ENCODE measurements around the gene CSTA.

The CSTA gene

GRCh38 chr3:122324871-122325323, at the start of gene CSTA:
CSTA (plus strand) TSS chr3:122325248; CDS start chr3:122325293, 45 bp downstream.
- TF ChIP-seq, protein P1, sequence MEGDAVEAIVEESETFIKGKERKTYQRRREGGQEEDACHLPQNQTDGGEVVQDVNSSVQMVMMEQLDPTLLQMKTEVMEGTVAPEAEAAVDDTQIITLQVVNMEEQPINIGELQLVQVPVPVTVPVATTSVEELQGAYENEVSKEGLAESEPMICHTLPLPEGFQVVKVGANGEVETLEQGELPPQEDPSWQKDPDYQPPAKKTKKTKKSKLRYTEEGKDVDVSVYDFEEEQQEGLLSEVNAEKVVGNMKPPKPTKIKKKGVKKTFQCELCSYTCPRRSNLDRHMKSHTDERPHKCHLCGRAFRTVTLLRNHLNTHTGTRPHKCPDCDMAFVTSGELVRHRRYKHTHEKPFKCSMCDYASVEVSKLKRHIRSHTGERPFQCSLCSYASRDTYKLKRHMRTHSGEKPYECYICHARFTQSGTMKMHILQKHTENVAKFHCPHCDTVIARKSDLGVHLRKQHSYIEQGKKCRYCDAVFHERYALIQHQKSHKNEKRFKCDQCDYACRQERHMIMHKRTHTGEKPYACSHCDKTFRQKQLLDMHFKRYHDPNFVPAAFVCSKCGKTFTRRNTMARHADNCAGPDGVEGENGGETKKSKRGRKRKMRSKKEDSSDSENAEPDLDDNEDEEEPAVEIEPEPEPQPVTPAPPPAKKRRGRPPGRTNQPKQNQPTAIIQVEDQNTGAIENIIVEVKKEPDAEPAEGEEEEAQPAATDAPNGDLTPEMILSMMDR (IDR thresholded peaks at IDR 0.05; ENCODE audit: low read depth, low read length, missing control alignments): no peak
- Histone ChIP-seq H3K36me3 (replicated peaks) (no peaks in the 10 kb centered on the region), H3K27me3 (replicated peaks) (no peaks in the 10 kb centered on the region), H3K27ac (no peak within 1 kb of the TSS), H3K4me3 (ENCODE audit: low read depth, low read length) (no peak within 1 kb of the TSS)
- in situ Hi-C loops (cut with HindIII; ENCODE audit: low pct_ligation_motif_present, low sequenced_read_pairs): no loop called here
- no peak for DNase-seq

DNA sequence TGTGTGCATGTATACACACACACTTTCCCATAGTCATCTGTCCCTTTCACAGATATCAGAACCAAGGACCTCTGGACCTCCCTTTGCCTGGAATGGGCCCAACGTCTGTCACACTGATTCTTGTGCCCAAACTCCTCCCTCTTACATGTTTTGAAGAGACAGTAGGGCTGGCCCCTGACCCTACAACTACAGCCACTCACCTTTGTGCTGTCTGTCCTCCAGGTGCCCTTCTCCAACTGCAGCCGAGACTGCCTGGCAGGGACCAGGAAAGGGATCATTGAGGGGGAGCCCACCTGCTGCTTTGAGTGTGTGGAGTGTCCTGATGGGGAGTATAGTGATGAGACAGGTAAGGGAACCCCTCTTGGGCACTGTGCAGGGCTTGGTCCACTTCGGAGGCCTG, 43.2 kb upstream of the CSTA start:
- Histone ChIP-seq H3K4me3 (ENCODE audit: low read depth, low read length) (no peak overlapping the region), H3K27me3 (replicated peaks) (no peaks in the 10 kb centered on the region), H3K36me3 (replicated peaks) (no peaks in the 10 kb centered on the region), H3K27ac (no peak overlapping the region)
- in situ Hi-C loops (cut with HindIII; ENCODE audit: low pct_ligation_motif_present, low sequenced_read_pairs): no loop called here
- TF ChIP-seq, protein P1 (IDR thresholded peaks at IDR 0.05; ENCODE audit: low read depth, low read length, missing control alignments): no peak
- no peak for DNase-seq

GRCh38 chr3:122283796-122284445, 41.1 kb upstream of the CSTA start:
- Histone ChIP-seq H3K4me3 (ENCODE audit: low read depth, low read length) (no peak overlapping the region), H3K27ac (no peak overlapping the region), H3K36me3 (replicated peaks) (no peaks in the 10 kb centered on the region), H3K27me3 (replicated peaks) (no peaks in the 10 kb centered on the region)
- TF ChIP-seq, protein P1 (IDR thresholded peaks at IDR 0.05; ENCODE audit: low read depth, low read length, missing control alignments): no peak
- in situ Hi-C loops (cut with HindIII; ENCODE audit: low pct_ligation_motif_present, low sequenced_read_pairs): no loop called here
- no peak for DNase-seq

DNA sequence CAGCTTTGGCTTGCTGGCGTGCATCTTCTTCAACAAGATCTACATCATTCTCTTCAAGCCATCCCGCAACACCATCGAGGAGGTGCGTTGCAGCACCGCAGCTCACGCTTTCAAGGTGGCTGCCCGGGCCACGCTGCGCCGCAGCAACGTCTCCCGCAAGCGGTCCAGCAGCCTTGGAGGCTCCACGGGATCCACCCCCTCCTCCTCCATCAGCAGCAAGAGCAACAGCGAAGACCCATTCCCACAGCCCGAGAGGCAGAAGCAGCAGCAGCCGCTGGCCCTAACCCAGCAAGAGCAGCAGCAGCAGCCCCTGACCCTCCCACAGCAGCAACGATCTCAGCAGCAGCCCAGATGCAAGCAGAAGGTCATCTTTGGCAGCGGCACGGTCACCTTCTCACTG, 40.6 kb upstream of the CSTA start:
- DNase-seq: no peak
- TF ChIP-seq, protein P1 (IDR thresholded peaks at IDR 0.05; ENCODE audit: low read depth, low read length, missing control alignments): no peak
- Histone ChIP-seq H3K27ac (no peak overlapping the region), H3K27me3 (replicated peaks) (no peaks in the 10 kb centered on the region), H3K36me3 (replicated peaks) (no peaks in the 10 kb centered on the region), H3K4me3 (ENCODE audit: low read depth, low read length) (no peak overlapping the region)
- in situ Hi-C loops (cut with HindIII; ENCODE audit: low pct_ligation_motif_present, low sequenced_read_pairs): no loop called here

DNA sequence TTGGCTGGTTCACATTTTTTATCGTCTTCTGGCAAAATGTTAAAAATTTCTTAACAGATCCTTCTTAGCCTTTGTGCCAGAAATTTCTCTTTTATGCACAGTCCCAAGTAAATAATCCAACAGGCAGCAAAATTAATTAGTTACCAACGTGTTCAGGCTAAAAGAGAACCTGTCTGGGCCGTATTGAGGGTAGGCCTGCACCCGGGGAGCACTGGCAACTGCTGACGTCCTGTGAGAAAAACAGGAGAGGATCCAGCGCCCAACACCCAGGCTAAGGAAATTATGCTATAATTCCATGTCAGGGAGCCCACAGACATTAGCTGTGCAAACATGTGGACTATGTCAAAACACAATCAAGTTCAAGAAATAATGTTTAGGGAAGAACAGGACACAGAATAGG, 30.7 kb upstream of the CSTA start:
- Histone ChIP-seq H3K36me3 (replicated peaks) (no peaks in the 10 kb centered on the region), H3K4me3 (ENCODE audit: low read depth, low read length) (no peak overlapping the region), H3K27ac (no peak overlapping the region), H3K27me3 (replicated peaks) (peaks cover 3% of the 10 kb centered on the region)
- TF ChIP-seq, protein P1 (IDR thresholded peaks at IDR 0.05; ENCODE audit: low read depth, low read length, missing control alignments): no peak
- in situ Hi-C loops (cut with HindIII; ENCODE audit: low pct_ligation_motif_present, low sequenced_read_pairs): no loop called here
- no peak for DNase-seq
